A549 (cell line): ENCODE data around the gene LYAR. TPM values are rescaled to one million over a fixed set of nuclear protein-coding genes. Genes with fewer than 3 reads are reported as not detected.

ENCODE experiments used
- ATAC-seq, 2 experiments: fragments of 200-7000 bp in 1 of 2; fragments of >200 bp in 1 of 2; cut with Nextera tagmentation in 1 of 2; cut with Tn5 transposase in 1 of 2; 3 replicates each; pipeline versions ENCODE4 v1.8.0 to v1.9.1; 2018 to 2020; ENCODE audit warnings: mild to moderate bottlenecking in 1 of 2, moderate library complexity in 1 of 2
- CTCF ChIA-PET: fragments of 300-600 bp; sonication (Branson Sonifier 250); formaldehyde crosslinking; extraction: SDS; loops from one replicate; lab custom pipeline; 2021; ENCODE audit warnings: antibody characterized with exemption, inconsistent platforms; lab: Yijun Ruan, JAX
- POLR2A ChIA-PET: fragments of 350-600 bp; formaldehyde crosslinking; extraction: SDS; loops from one replicate; lab custom pipeline; 2021; ENCODE audit warnings: antibody characterized with exemption, inconsistent platforms; lab: Yijun Ruan, JAX
- DNase-seq, 2 experiments: peaks; one replicate each; pipeline versions ENCODE4 v3.0.0 to v3.0.0-alpha.2; 2011 to 2016; ENCODE audit warnings: low read depth in 1 of 2, low spot score in 1 of 2
- FAIRE-seq: peaks from 2 replicates; lab custom pipeline; 2011; peaks lifted over from hg19 to GRCh38; lab: Jason Lieb, UNC
- H3K27ac ChIP-seq, 2 experiments: fragments of >200 bp; sonication (Bioruptor Twin); formaldehyde crosslinking; 3 replicates each; pipeline ENCODE4 v1.5.1; 2016 to 2017
- H3K4me1 ChIP-seq: fragments of >200 bp; sonication (Bioruptor Twin); formaldehyde crosslinking; 3 replicates; pipeline ENCODE4 v1.6.1; 2016
- H3K4me2 ChIP-seq: fragments of >200 bp; sonication (Bioruptor Twin); formaldehyde crosslinking; 3 replicates; pipeline ENCODE4 v1.6.1; 2016
- H3K4me3 ChIP-seq: fragments of >200 bp; sonication (Bioruptor Twin); formaldehyde crosslinking; 3 replicates; pipeline ENCODE4 v1.5.1; 2016
- H3K9me3 ChIP-seq: fragments of >200 bp; sonication (Bioruptor Twin); formaldehyde crosslinking; 3 replicates; pipeline ENCODE4 v1.6.1; 2016
- ATOH8 ChIP-seq: fragments of 250-450 bp; sonication (Bioruptor Pico); IDR thresholded peaks from 2 replicates; pipeline ENCODE4 v1.5.0; 2020; ENCODE audit warnings: low read depth, mild to moderate bottlenecking, moderate library complexity
- CBX8 ChIP-seq: fragments of 200-600 bp; sonication (generic); IDR thresholded peaks from 2 replicates; pipeline ENCODE4 v1.6.1; 2016
- CTCF ChIP-seq: fragments of >200 bp; sonication (Bioruptor Twin); formaldehyde crosslinking; IDR thresholded peaks from 3 replicates; pipeline ENCODE4 v1.5.1; 2016
- EHF ChIP-seq: fragments of 250-450 bp; sonication (Bioruptor Pico); IDR thresholded peaks from 2 replicates; pipeline ENCODE4 v1.5.0; 2020; ENCODE audit warnings: mild to moderate bottlenecking
- ELK1 ChIP-seq: fragments of 150-350 bp; IDR thresholded peaks from 2 replicates; pipeline ENCODE4 v1.6.1; 2014; ENCODE audit warnings: low read depth, mild to moderate bottlenecking, low read length
- HEYL ChIP-seq: fragments of 250-450 bp; sonication (Bioruptor Pico); IDR thresholded peaks from 2 replicates; pipeline ENCODE4 v1.8.0; 2021; ENCODE audit warnings: mild to moderate bottlenecking, moderate library complexity
- HOXB5 ChIP-seq: fragments of 250-450 bp; sonication (Bioruptor Pico); IDR thresholded peaks from 2 replicates; pipeline ENCODE4 v1.5.0; 2020; ENCODE audit warnings: mild to moderate bottlenecking, moderate library complexity
- KDM1A ChIP-seq: fragments of 200-600 bp; sonication (generic); IDR thresholded peaks from 2 replicates; pipeline ENCODE4 v1.6.1; 2016; ENCODE audit warnings: low read depth, mild to moderate bottlenecking
- KDM5A ChIP-seq: fragments of 200-600 bp; sonication (generic); IDR thresholded peaks from 2 replicates; pipeline ENCODE4 v1.6.1; 2016; ENCODE audit warnings: antibody characterized with exemption, mild to moderate bottlenecking
- POLR2A ChIP-seq: IDR thresholded peaks from 2 replicates; pipeline ENCODE4 v1.6.1; 2012; ENCODE audit warnings: mild to moderate bottlenecking, low read length
- POLR2AphosphoS2 ChIP-seq: conservative IDR thresholded peaks from 2 replicates; pipeline ENCODE4 v1.6.1; 2012; ENCODE audit warnings: low read length, improper control_type of control experiment, inconsistent platforms
- RARB ChIP-seq: fragments of 250-450 bp; sonication (Bioruptor Pico); IDR thresholded peaks from 2 replicates; pipeline ENCODE4 v1.8.0; 2021; ENCODE audit warnings: mild to moderate bottlenecking, moderate library complexity
- RFX5 ChIP-seq: fragments of 450-650 bp; IDR thresholded peaks from 2 replicates; pipeline ENCODE4 v1.7.1; 2014; ENCODE audit warnings: antibody characterized with exemption, mild to moderate bottlenecking, moderate library complexity
- SREBF2 ChIP-seq: fragments of 450-650 bp; IDR thresholded peaks from 2 replicates; pipeline ENCODE4 v1.6.1; 2014; ENCODE audit warnings: mild to moderate bottlenecking, moderate library complexity
- USF2 ChIP-seq: fragments of 450-650 bp; IDR thresholded peaks from 2 replicates; pipeline ENCODE4 v1.6.1; 2014; ENCODE audit warnings: antibody characterized with exemption
- WGBS: methylation state at CpG from one replicate; pipeline ENCODE4 v1.1.6; 2017; ENCODE audit errors: missing lambda C conversion rate; 5-methylcytosine and 5-hydroxymethylcytosine counted together
- polyA plus RNA-seq, 4 experiments: library from polyadenylated mRNA; depleted of rRNA in 3 of 4; stranded (reverse); fragments of >200 nt; fragmentation: RNase III in 1 of 4; extraction: RNeasy Plus Mini Kit Qiagen cat#74134 plus additional on column Dnase treatment in 1 of 4; gene quantifications; 2 replicates in 3 of 4; 3 replicates in 1 of 4; pipeline ENCODE4 v1.2.3, GENCODE V29; 2011 to 2017

LYAR gene
- polyA plus RNA-seq, 2 of the 4 experiments (the other 2 are of a cell fraction), result 20.5 to 28.1 TPM

GRCh38 chr4:4302416-4302815 lies 12.5 kb upstream of the LYAR start:
- ChIA-PET POLR2A (no interaction called here), CTCF (interaction anchor here (0.6 kb wide), 1 partner anchor 9 kb away, joined by 3 read pairs; no protein-coding TSS in a partner anchor)

GRCh38 chr4:4302001-4302400 lies 12.0 kb upstream of the LYAR start:
- no peak for ATAC-seq
- ChIA-PET POLR2A (no interaction called here), CTCF (interaction anchor here (0.6 kb wide), 1 partner anchor 8 kb away, joined by 3 read pairs; no protein-coding TSS in a partner anchor)
- Histone ChIP-seq H3K4me1 (no peaks in the 10 kb centered on the region), H3K4me2 (no peak overlapping the region), H3K4me3 (no peak overlapping the region), H3K27ac (no peak overlapping the region), H3K9me3 (no peaks in the 10 kb centered on the region)
- DNase-seq, result no peak
- whole genome bisulfite sequencing, result 90% methylated on average over 5 of the region's 5 CpGs
- TF ChIP-seq POLR2AphosphoS2 (no peak), KDM5A (no peak), ELK1 (no peak), EHF (CRISPR knock-in tag) (no peak), KDM1A (no peak), HOXB5 (no peak), RFX5 (no peak), ATOH8 (no peak)
- FAIRE-seq, result no peak

More at GRCh38 chr4:4302416-4302815, 12.5 kb upstream of the LYAR start:
- H3K27ac ChIP-seq, result no peak overlapping the region
- no peak for TF ChIP-seq CBX8
- TF ChIP-seq RARB (CRISPR knock-in tag), result no peak
- no peak for TF ChIP-seq POLR2A
- no peak for TF ChIP-seq SREBF2
- no peak for TF ChIP-seq ELK1
- no peak for TF ChIP-seq HEYL
- no peak for TF ChIP-seq CTCF
- TF ChIP-seq, all 56 proteins: peak for 0
- Histone ChIP-seq H3K4me2 (no peak overlapping the region), H3K4me1 (no peaks in the 10 kb centered on the region), H3K4me3 (no peak overlapping the region), H3K9me3 (no peaks in the 10 kb centered on the region)
- DNase-seq (no peak), ATAC-seq (no peak), FAIRE-seq (no peak)
- 79% methylated on average over 5 of the region's 6 CpGs for WGBS

- Histone ChIP-seq H3K4me2 (no peak overlapping the region), H3K4me1 (no peaks in the 10 kb centered on the region), H3K9me3 (no peaks in the 10 kb centered on the region), H3K4me3 (no peak overlapping the region), H3K27ac (no peak overlapping the region)
- WGBS, result 96% methylated on average over 3 of the region's 3 CpGs
- POLR2A ChIA-PET, result no interaction called here
- DNase-seq (no peak), ATAC-seq (no peak), FAIRE-seq (no peak)
- TF ChIP-seq USF2, result no peak
- TF ChIP-seq KDM5A, result no peak
- TF ChIP-seq SREBF2, result no peak
- CTCF ChIA-PET, result interaction anchor here (0.6 kb wide), 1 partner anchor 15 kb away, joined by 3 read pairs; no protein-coding TSS in a partner anchor
Measured at GRCh38 chr4:4299006-4299405, 9.1 kb upstream of the LYAR start.
